Mucosa of descending colon (tissue), 3 donors: ENCODE results near the gene STX4. TPM values are rescaled to one million over a fixed set of nuclear protein-coding genes. Genes with fewer than 3 reads are reported as not detected.

ENCODE experiments used
- ATAC-seq: fragments of 200-7000 bp; cut with Tn5 transposase; one replicate; pipeline ENCODE4 v1.9.1; 2020; ENCODE audit warnings: mild to moderate bottlenecking, moderate library complexity
- DNase-seq, 3 donors: peaks; one replicate each; pipeline ENCODE4 v3.0.0-alpha.2; 2020
- H3K36me3 ChIP-seq: fragments of 200-600 bp; one replicate; pipeline ENCODE4 v1.8.0; 2021; ENCODE audit warnings: low read depth, mild to moderate bottlenecking
- H3K4me1 ChIP-seq: fragments of 200-600 bp; one replicate; pipeline ENCODE4 v1.8.0; 2021; ENCODE audit warnings: low read depth, mild to moderate bottlenecking
- H3K4me3 ChIP-seq: fragments of 200-600 bp; one replicate; pipeline ENCODE4 v1.8.0; 2021; ENCODE audit warnings: mild to moderate bottlenecking
- H3K9me3 ChIP-seq: fragments of 200-600 bp; one replicate; pipeline ENCODE4 v1.8.0; 2021; ENCODE audit warnings: mild to moderate bottlenecking
- CTCF ChIP-seq: fragments of 200-600 bp; IDR thresholded peaks from one replicate; pipeline ENCODE4 v1.8.0; 2022; ENCODE audit warnings: antibody characterized with exemption, mild to moderate bottlenecking
- intact Hi-C, 2 donors: fragments of 100-400 bp; cut with DNase I in 1 of 2; cut with micrococcal nuclease in 1 of 2; formaldehyde crosslinking; loops; one replicate each; pipeline versions ENCODE4 v1.11.0 to v1.11.1; 2022; cut with DNase I, micrococcal nuclease
- total RNA-seq, 3 donors: library from RNA; stranded (reverse); fragmentation: NEBNext Ultra II Directional in 2 of 3; extraction: Animal tissue kit (Norgen Biotek cat#: 25700) in 2 of 3; gene quantifications; one replicate each; pipeline versions ENCODE4 v1.2.1 to v1.2.4, GENCODE V29; 2021 to 2023
- donor health status: DM: no; HTN: no; CAD: no; lungs with moderate emphysema.
- donor health status: DM: no; HTN: no; CAD: no.
- donor health status: DM: no; HTN: yes; CAD: no.

STX4 gene
- total RNA-seq, 3 donors from 2014 or later = 74.8 to 87.7 (median 86.9) TPM

GRCh38 chr16:31074814-31075183 lies 41.4 kb downstream of the STX4 start:
- no peaks in the 10 kb centered on the region for H3K36me3 ChIP-seq
- H3K4me3 ChIP-seq = peak overlapping the region; percentile 86
- H3K9me3 ChIP-seq = no peaks in the 10 kb centered on the region
- ATAC-seq (no peak), DNase-seq (no peak)
- TF ChIP-seq CTCF = no peak
- peaks cover 17% of the 10 kb centered on the region for H3K4me1 ChIP-seq
- intact Hi-C loops = loop anchor here in 1 of 2 donors (10.0 kb wide), 1 partner anchor 90 kb away; the partner anchor contains the start of gene HSD3B7

- H3K9me3 ChIP-seq = no peaks in the 10 kb centered on the region
- peaks cover 17% of the 10 kb centered on the region for H3K4me1 ChIP-seq
- intact Hi-C loops = loop anchor here in 1 of 2 donors (10.0 kb wide), 1 partner anchor 92 kb away; the partner anchor contains the start of gene HSD3B7
- TF ChIP-seq CTCF = no peak
- no peak for ATAC-seq
- H3K36me3 ChIP-seq = peaks cover 3% of the 10 kb centered on the region
- H3K4me3 ChIP-seq = no peak overlapping the region
- DNase-seq = no peak
Measured at GRCh38 chr16:31076319-31076718, 43.0 kb downstream of the STX4 start.

DNA sequence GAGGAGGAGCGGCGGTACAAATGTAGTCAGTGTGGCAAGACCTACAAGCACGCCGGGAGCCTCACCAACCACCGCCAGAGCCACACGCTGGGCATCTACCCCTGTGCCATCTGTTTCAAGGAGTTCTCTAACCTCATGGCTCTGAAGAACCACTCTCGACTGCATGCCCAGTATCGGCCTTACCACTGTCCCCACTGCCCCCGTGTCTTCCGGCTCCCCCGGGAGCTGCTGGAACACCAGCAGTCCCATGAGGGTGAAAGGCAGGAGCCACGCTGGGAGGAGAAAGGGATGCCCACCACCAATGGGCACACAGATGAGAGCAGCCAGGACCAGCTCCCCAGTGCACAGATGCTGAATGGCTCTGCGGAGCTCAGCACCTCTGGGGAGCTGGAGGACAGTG lies 43.7 kb downstream of the STX4 start:
- DNase-seq (no peak), ATAC-seq (no peak)
- H3K4me1 ChIP-seq = peaks cover 15% of the 10 kb centered on the region
- no peaks in the 10 kb centered on the region for H3K9me3 ChIP-seq
- intact Hi-C loops = loop anchor here in 1 of 2 donors (10.0 kb wide), 1 partner anchor 92 kb away; the partner anchor contains the start of gene HSD3B7
- TF ChIP-seq CTCF = no peak
- peaks cover 3% of the 10 kb centered on the region for H3K36me3 ChIP-seq
- H3K4me3 ChIP-seq = no peak overlapping the region

DNA sequence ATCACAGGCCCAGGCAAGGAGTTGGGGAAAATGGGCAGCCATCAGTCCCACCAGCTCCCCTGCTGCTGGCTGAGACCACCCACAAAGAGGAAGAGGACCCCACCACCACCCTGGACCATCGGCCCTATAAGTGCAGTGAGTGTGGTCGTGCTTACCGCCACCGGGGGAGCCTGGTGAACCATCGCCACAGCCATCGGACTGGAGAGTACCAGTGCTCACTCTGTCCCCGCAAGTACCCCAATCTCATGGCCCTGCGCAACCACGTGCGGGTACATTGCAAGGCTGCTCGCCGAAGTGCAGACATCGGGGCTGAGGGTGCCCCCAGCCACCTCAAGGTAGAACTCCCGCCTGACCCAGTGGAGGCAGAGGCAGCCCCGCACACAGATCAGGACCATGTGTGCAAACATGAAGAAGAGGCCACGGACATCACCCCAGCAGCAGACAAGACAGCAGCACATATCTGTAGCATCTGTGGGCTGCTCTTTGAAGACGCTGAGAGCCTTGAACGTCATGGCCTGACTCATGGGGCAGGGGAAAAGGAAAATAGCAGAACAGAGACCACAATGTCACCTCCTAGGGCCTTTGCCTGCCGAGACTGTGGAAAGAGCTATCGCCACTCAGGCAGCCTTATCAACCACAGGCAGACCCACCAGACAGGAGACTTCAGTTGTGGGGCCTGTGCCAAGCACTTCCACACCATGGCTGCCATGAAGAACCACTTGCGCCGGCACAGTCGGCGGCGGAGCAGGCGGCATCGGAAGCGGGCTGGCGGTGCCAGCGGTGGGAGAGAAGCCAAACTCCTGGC lies 44.4 kb downstream of the STX4 start:
- peaks cover 8% of the 10 kb centered on the region for H3K4me1 ChIP-seq
- TF ChIP-seq CTCF = no peak
- H3K4me3 ChIP-seq = no peak overlapping the region
- H3K9me3 ChIP-seq = no peaks in the 10 kb centered on the region
- intact Hi-C loops = loop anchor here in 1 of 2 donors (10.0 kb wide), 1 partner anchor 93 kb away; the partner anchor contains the start of gene HSD3B7
- no peak for ATAC-seq
- no peak for DNase-seq
- peaks cover 3% of the 10 kb centered on the region for H3K36me3 ChIP-seq

- no peak for ATAC-seq
- Histone ChIP-seq H3K4me3 (no peak overlapping the region), H3K36me3 (peaks cover 3% of the 10 kb centered on the region), H3K9me3 (no peaks in the 10 kb centered on the region), H3K4me1 (peaks cover 8% of the 10 kb centered on the region)
- intact Hi-C loops = loop anchor here in 1 of 2 donors (10.0 kb wide), 1 partner anchor 94 kb away; the partner anchor contains the start of gene HSD3B7
- TF ChIP-seq CTCF = no peak
- no peak for DNase-seq
Measured at GRCh38 chr16:31078597-31079341, 45.4 kb downstream of the STX4 start.
